ENCODE data around the gene CAPZA1. TPM values are rescaled to one million over a fixed set of nuclear protein-coding genes. Genes with fewer than 3 reads are reported as not detected.

Gene CAPZA1
- total RNA-seq, 4 donors from 2014 or later, result 131 to 236 (median 159) TPM

DNA sequence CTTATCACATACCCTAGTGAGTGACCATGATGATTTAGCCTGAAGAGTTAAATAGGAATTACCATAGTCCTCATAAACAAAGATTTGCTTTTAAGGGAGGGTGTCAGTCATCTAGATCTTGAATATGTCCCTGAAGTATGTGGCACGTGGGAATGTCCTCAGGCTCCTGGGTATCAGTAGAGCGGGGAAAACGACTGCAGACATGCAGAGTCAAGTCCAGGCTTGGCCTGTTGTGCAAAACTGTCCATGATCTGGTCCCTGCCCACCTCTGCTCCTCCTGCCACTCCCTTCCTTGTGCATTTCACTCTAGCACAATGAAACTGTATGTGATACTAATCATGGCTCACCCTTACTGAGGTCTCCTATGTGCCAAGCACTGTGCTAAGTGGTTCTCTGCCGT lies 67.7 kb downstream of the CAPZA1 start:
- ATAC-seq (ENCODE audit: low FRiP score) (no peak), DNase-seq (ENCODE audit: low spot score) (no peak)
- TF ChIP-seq, protein P1, sequence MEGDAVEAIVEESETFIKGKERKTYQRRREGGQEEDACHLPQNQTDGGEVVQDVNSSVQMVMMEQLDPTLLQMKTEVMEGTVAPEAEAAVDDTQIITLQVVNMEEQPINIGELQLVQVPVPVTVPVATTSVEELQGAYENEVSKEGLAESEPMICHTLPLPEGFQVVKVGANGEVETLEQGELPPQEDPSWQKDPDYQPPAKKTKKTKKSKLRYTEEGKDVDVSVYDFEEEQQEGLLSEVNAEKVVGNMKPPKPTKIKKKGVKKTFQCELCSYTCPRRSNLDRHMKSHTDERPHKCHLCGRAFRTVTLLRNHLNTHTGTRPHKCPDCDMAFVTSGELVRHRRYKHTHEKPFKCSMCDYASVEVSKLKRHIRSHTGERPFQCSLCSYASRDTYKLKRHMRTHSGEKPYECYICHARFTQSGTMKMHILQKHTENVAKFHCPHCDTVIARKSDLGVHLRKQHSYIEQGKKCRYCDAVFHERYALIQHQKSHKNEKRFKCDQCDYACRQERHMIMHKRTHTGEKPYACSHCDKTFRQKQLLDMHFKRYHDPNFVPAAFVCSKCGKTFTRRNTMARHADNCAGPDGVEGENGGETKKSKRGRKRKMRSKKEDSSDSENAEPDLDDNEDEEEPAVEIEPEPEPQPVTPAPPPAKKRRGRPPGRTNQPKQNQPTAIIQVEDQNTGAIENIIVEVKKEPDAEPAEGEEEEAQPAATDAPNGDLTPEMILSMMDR (IDR thresholded peaks at IDR 0.05), result no peak

DNA sequence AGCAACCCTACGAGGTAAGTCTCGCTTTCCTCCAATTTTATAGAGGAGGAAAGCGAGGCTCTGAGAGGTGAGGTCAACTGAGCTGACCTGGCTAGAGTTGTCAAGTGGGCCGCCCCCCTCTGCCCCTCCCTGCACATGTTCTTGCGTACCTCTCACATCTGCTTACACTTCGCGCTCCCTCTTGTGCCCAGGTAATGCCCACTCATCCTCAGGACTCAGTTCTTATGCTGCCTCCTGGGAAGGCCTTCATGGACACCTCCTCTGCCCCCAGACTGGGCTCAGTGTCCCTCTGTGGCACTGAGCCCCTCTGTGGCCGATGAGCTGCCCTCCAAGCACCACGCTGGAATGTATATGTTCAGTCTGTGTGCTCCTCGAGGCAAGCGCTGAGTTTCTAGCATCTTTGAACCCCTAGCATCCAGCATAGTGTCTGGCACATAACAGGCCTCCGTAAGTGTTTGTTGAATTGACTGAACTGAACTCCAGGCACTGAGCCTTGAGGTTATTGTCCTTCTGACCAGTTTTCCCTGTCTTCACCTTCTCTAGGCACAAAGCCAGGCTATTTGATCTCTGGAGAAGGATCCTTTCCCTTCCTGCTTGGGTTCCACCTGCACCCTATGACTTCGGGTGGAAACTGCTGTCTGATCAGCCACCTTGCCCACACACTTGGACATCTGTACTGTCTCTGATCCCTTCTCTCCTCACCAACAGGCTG lies 68.3 kb downstream of the CAPZA1 start:
- DNase-seq (ENCODE audit: low spot score) (no peak), ATAC-seq (ENCODE audit: low FRiP score) (no peak)
- TF ChIP-seq, protein P1 (IDR thresholded peaks at IDR 0.05), result no peak

DNA sequence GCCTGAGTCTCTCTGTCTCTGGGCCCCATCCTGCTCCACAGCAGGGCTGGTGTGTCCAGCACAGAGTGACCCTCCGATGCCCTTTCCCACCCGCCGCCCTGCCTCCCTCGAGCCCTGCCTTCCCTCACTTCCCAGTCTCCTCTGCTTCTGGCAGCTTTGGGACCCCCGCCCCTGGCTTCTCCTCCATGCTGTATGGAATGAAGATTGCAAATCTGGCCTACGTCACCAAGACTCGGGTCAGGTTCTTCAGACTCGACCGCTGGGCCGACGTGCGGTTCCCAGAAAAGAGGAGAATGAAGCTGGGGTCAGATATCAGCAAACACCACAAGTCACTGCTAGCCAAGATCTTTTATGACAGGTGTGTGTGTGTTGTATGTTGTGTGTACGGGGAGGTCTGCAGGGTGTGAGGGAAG lies 69.2 kb downstream of the CAPZA1 start:
- ATAC-seq (ENCODE audit: low FRiP score), result peak; percentile 50
- TF ChIP-seq, protein P1 (IDR thresholded peaks at IDR 0.05), result no peak
- DNase-seq (ENCODE audit: low spot score), result no peak

DNA sequence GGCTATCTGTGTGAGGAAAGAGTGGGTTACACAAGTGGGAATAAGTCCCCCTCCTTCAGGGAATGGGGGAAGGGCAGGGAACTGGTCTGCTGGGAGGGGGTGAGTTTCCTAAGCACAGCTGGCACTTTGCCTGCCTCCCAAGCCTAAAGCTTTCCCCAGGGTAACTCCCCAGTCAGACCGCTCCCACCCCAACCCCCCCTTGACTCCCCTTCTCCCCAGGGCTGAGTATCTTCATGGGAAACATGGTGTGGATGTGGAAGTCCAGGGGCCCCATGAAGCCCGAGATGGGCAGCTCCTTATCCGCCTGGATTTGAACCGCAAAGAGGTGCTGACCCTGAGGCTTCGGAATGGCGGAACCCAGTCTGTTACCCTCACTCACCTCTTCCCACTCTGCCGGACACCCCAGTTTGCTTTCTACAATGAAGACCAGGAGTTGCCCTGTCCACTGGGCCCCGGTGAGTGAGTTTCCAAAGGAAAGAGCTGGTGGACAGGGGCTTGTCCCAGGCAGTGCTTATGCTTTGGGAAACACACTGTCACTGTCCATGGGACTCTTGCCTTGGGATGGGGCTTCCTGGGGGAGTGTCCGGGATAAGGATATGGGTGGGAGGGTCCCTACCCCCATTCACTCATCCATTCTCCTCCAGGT lies 69.7 kb downstream of the CAPZA1 start:
- TF ChIP-seq, protein P1 (IDR thresholded peaks at IDR 0.05), result no peak
- ATAC-seq (ENCODE audit: low FRiP score) (peak; percentile 16), DNase-seq (ENCODE audit: low spot score) (no peak)

DNA sequence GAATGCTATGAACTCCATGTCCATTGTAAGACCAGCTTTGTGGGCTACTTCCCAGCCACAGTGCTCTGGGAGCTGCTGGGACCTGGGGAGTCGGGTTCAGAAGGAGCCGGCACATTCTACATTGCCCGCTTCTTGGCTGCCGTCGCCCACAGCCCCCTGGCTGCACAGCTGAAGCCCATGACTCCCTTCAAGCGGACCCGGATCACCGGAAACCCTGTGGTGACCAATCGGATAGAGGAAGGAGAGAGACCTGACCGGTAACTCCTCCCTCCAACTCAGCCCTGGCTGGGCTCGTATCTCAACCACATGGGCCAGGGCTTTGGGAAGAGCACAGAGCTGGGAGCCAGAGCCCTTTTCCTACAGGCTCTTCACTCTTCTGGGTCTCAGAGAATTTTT lies 70.2 kb downstream of the CAPZA1 start:
- TF ChIP-seq, protein P1 (IDR thresholded peaks at IDR 0.05), result no peak
- DNase-seq (ENCODE audit: low spot score) (no peak), ATAC-seq (ENCODE audit: low FRiP score) (no peak)

DNA sequence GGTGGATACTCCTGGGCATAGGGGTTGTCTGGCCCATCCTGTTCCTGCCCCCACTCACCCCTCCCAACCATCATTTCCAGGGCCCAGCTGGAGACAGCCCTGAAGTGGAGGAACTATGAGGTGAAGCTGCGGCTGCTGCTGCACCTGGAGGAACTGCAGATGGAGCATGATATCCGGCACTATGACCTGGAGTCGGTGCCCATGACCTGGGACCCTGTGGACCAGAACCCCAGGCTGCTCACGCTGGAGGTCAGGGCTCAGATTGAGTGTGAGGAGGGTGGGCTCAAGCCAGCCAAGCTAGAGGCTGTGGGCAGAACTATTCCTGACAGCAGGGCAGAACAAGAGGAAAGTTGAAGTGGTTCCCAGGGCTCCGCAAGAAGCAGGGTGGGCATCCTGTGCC lies 73.0 kb downstream of the CAPZA1 start:
- DNase-seq (ENCODE audit: low spot score) (no peak), ATAC-seq (ENCODE audit: low FRiP score) (no peak)
- TF ChIP-seq, protein P1 (IDR thresholded peaks at IDR 0.05), result no peak

DNA sequence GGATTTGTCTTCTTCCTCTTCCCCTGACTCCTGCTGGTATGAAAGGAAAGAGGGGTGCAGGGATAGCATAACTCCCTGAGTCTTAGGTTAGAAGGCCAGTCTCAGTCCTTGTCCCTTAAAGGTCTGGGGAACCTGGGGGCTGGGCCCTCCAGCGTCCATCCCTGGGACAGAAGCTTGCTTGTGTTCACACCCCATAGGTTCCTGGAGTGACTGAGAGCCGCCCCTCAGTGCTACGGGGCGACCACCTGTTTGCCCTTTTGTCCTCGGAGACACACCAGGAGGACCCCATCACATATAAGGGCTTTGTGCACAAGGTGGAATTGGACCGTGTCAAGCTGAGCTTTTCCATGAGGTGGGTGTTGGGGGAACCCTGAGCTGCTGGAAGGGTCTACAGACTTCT lies 74.2 kb downstream of the CAPZA1 start:
- ATAC-seq (ENCODE audit: low FRiP score) (no peak), DNase-seq (ENCODE audit: low spot score) (no peak)
- TF ChIP-seq, protein P1 (IDR thresholded peaks at IDR 0.05), result no peak

Data from omental fat pad (tissue), 4 donors.